Endothelial cell of umbilical vein (primary cell): Measurements from ENCODE around the gene ATAD1.

Experiments
- CTCF ChIP-seq, 2 donors: IDR thresholded peaks; 1 replicate in 1 of 2; 2 replicates in 1 of 2; pipeline ENCODE4 v1.5.1; 2011; ENCODE audit warnings: low read length in 2 of 2, mild to moderate bottlenecking in 2 of 2, moderate library complexity in 2 of 2, control low read depth in 1 of 2, inconsistent platforms in 1 of 2, low read depth in 1 of 2; ENCODE audit not compliant: insufficient read depth in 1 of 2; ENCODE audit errors: extremely low read depth in 1 of 2
- EZH2 ChIP-seq: IDR thresholded peaks from 2 replicates; pipeline ENCODE4 v1.6.1; 2012; ENCODE audit warnings: borderline replicate concordance, low read depth, mild to moderate bottlenecking, moderate library complexity, low read length, inconsistent platforms; ENCODE audit not compliant: severe bottlenecking
- FOS ChIP-seq: IDR thresholded peaks from 2 replicates; pipeline ENCODE4 v1.6.1; 2011; ENCODE audit warnings: mild to moderate bottlenecking, low read length, moderate library complexity, borderline replicate concordance; ENCODE audit not compliant: insufficient read depth
- GATA2 ChIP-seq: IDR thresholded peaks from 2 replicates; pipeline ENCODE4 v1.7.0; 2011; ENCODE audit warnings: low read depth, mild to moderate bottlenecking, moderate library complexity, mixed read lengths, low read length; ENCODE audit not compliant: insufficient read length, insufficient read depth
- JUN ChIP-seq: IDR thresholded peaks from 2 replicates; pipeline ENCODE4 v1.6.1; 2011; ENCODE audit warnings: borderline replicate concordance, low read depth; ENCODE audit not compliant: insufficient read length, insufficient read depth
- MYC ChIP-seq: IDR thresholded peaks from one replicate; pipeline ENCODE4 v1.6.1; 2011; ENCODE audit warnings: mild to moderate bottlenecking, low read depth, low read length
- POLR2A ChIP-seq: IDR thresholded peaks from 2 replicates; pipeline ENCODE4 v1.6.1; 2012; ENCODE audit warnings: low read depth, mild to moderate bottlenecking, control low read depth, low read length
- POLR2AphosphoS5 ChIP-seq: IDR thresholded peaks from 2 replicates; pipeline ENCODE4 v1.6.1; 2012; ENCODE audit warnings: low read depth, mild to moderate bottlenecking, control low read depth, low read length, moderate library complexity; ENCODE audit not compliant: insufficient read depth
- TF ChIP-seq, protein P1 (sequence below): IDR thresholded peaks from 2 replicates; pipeline ENCODE4 v1.6.1; 2011; ENCODE audit not compliant: insufficient read depth, insufficient read length

DNA sequence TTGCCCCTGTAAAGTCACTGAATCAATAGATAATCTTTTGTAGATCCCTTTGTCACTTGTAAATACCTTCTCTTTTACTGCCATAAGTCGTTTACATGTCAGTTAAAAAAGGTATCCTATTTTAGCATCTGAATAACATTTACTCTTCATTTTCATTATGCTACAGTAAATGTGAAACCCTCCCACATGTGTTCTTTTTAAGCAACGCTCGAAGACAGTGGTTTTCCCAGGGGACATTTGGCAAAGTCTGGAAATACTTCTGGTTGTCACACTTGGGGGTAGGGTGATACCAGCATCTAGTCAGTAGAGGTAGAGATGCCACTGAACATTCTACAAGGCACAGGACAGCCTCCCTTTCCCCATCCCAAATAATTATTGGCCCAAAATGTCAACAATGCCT is 23.7 kb downstream of the ATAD1 start:
- TF ChIP-seq, protein P1, sequence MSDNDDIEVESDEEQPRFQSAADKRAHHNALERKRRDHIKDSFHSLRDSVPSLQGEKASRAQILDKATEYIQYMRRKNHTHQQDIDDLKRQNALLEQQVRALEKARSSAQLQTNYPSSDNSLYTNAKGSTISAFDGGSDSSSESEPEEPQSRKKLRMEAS, result no peak
- TF ChIP-seq CTCF (IDR thresholded peaks at IDR 0.05; ENCODE audit: extremely low read depth in 1 of 2, insufficient read depth in 1 of 2, low read depth in 1 of 2, low read length in 2 of 2) (no peak), POLR2AphosphoS5 (no peak), POLR2A (no peak), EZH2 (no peak), MYC (no peak), GATA2 (no peak), JUN (no peak), FOS (no peak)
